NK-92 (cell line): ENCODE data around the gene TRAF7.
"Not testable (repeated sequence)": the region's sequence is repeated elsewhere in the genome, so short reads cannot be mapped to it uniquely, and the experiment has no call there.

ENCODE experiments used
- DNase-seq: peaks from one replicate; lab custom pipeline; 2025; ENCODE audit not compliant: unreplicated experiment; lab: John Stamatoyannopoulos, UW

TRAF7 gene

DNA sequence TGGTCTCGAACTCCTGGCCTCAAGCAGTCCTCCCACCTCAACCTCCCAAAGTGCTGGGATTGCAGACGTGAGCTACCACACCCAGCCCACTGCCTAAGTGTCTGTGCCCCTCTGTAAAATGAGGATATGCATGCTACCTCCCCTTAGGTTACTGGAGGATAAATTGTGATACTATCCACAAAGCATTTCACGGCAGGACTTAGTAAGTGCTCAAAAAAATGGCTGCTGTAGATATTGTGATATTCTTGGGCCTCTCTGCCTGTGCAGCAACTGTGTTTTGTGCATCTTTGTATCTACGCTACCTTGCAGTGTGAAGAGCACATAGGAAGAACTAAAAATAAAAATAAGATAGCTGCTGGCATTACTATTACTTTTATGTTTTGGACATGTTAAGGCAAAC lies 42.7 kb downstream of the TRAF7 start:
- DNase-seq: no peak

DNA sequence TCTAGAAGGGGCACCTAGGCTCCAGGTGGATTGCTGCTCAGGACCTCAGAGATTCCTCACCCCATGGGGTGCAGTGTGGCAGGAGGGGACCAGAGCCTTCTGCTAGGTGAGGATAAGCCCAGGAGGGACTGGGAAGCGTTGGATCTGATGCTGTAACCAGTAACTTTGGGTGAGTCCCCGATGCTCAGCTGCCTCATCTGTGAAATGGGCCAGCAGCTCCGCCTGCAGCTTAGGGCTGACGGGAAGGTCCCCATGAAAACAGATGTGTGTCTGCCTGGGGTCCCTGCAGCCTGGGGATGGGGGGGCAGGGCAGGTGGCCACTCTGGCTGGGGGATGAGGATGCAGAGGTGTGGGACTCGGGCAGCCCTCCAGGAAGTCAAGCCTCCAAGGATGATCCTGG lies 43.5 kb downstream of the TRAF7 start:
- DNase-seq: no peak

DNA sequence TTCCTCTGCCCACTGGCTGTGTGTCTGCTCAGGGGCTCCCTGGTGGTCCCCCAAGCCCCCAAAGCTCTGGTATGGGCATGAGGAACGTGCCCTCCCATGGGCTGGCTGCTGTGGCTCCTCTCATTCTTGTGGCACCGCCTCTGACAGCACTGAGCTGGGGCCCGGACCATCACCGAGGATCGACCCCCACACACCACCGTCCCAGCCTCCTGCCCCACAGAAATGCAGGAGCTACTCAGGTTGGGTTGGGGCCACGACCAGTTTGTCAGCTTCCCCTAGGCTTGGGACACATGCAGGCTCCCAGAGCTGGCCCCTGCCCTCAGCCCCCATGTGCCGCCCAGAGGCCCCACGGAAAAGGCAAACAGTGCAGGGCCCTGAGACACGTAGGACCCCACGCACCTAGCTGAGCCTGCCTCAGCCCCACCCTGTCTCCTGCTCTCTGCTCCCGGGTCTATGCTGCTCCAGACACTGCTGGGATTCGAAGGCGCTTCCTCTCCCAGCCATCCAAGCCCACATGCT lies 44.1 kb downstream of the TRAF7 start:
- no peak for DNase-seq

DNA sequence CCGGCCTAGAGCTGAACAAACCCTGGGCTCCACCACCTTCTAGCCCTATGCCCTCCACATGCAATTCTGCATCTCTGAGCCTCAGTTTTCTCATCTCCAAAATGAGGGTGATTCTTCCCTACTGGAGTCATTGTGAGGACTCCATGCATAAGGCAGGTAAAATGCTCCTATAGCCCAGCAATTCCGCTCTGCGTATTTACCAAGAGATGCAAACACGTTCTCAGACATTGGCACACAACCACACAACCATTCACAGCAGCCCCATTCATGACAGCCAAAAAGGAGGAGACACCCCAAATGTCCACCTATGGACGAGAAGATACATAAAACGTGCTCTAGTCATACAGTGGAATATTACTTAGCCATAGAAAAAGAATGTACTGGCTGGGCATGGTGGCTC lies 44.7 kb downstream of the TRAF7 start:
- DNase-seq: no peak

DNA sequence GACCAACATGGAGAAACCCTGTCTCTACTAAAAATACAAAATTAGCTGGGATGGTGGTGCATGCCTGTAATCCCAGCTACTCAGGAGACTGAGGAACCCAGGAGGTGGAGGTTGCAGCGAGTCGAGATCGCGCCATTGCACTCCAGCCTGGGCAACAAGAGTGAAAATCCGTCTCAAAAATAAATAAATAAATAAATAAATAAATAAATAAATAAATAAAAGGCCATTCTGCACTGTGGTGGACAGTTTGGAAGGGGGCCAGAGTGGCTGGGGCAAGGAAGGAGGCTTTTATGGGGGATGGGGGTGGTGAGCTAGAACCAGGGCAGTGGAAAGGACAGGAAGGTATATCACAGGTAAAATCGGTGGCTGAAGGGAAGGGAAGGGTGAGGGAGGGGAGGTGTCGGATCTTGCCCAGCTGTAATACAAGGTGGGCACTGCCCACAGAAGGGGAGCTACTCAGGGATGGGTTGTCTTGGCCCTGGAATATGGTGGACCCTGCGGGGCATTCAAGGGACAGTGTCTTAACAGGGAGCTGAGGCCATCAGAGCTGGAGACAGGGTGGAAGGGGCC lies 47.6 kb downstream of the TRAF7 start:
- not testable (repeated sequence) for DNase-seq

DNA sequence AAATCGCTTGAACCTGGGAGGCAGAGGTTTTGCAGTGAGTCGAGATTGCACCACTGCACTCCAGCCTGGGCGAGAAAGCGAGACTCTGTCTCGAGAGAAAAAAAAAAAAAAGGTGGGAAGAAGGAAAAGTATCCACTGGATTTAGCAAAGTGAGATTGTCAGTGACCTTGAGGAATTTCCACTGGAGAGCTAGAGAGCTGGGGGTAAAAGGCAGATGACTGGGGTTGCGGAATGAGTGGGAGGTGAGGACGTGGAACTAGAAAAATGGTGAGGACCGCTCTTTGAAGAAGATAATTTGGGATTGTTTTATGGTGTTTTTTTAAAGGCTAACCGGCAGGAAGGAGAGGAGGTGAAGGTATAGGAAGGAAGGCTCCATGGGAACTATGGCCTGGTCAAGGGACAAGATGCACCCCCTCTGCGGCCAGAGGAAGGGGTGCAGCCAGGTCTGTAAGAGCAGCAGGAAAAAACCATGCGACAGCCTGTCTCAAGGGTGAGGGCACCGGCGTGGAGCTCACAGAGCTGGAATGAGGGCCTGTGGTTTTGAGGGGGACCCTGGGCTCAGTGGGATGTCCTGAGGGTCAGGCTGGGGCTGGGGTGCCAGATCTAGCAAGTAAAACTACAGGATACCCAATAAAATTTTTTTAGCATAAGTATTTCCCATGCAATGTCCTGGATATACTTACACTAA lies 49.0 kb downstream of the TRAF7 start:
- DNase-seq: no peak

DNA sequence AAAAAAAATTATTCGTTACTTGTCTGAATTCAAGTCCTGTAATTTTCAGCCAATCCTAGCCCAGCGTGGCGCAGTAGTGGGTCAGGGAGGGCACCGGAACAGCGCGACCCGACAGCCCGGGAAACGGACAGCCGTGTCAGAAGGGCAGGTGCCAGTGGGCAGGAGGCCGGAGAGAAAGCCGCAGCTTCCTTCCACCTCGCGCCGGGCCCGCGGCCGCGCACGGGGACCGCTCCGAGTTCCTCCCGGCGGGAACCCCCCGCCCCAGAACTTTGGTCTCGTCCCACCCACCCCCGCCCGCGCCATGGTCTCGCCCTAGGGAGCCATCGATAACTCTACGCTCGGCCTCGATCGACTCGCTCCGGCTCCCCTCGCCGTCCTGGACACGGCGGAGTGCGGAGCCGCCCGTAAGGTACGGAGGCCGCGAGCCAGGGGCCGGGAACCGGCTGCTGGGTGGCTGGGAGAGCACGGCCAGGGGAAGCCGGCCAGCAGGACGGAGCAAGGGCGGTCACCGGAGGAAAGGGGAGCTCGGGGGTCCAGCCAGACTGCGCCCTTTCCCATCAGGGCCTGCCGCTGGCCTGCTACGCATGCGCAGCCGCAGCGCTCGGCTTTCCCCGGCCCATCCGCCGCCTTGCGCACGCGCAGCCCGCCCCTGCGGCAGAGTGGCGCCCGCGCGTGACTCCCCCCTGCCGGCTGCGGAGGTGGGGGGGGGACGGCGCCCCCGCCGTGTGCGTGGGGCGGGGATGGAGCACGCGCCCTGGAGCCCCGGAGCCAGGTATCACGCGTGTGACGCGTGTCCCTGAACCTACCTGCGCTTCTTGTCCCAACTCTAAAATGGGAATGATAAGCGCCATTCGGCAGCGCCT lies 49.8 kb downstream of the TRAF7 start, which contains the start of gene MLST8:
Gene MLST8, plus strand, starts transcription at position 351 of the 863 bp plus-strand sequence. CDS start 632 bp downstream, outside the sequence.
- no peak for DNase-seq

DNA sequence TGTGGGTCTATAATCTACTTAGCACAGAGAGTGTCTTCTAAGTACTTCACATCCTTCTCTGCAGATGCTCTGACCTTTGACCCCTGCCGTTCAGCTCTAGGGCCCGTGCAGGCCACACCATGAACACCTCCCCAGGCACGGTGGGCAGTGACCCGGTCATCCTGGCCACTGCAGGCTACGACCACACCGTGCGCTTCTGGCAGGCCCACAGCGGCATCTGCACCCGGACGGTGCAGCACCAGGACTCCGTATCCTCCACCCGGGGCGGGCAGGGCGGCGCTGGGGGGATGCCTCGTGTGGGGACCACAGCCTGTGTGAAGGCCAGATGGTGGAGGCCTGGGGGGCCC lies 50.4 kb downstream of the TRAF7 start:
- no peak for DNase-seq

DNA sequence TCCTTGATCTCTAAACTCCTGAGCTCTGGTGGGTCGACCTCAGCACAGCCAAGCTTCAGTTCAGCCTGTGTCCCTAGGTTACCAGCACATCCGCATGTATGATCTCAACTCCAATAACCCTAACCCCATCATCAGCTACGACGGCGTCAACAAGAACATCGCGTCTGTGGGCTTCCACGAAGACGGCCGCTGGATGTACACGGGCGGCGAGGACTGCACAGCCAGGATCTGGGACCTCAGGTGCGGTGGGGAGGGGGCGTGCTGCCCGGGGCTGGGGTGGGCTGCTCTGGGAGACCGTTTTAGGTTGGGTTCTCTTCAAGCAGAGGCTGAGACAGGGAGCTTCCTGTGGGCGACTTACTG lies 50.8 kb downstream of the TRAF7 start:
- no peak for DNase-seq

DNA sequence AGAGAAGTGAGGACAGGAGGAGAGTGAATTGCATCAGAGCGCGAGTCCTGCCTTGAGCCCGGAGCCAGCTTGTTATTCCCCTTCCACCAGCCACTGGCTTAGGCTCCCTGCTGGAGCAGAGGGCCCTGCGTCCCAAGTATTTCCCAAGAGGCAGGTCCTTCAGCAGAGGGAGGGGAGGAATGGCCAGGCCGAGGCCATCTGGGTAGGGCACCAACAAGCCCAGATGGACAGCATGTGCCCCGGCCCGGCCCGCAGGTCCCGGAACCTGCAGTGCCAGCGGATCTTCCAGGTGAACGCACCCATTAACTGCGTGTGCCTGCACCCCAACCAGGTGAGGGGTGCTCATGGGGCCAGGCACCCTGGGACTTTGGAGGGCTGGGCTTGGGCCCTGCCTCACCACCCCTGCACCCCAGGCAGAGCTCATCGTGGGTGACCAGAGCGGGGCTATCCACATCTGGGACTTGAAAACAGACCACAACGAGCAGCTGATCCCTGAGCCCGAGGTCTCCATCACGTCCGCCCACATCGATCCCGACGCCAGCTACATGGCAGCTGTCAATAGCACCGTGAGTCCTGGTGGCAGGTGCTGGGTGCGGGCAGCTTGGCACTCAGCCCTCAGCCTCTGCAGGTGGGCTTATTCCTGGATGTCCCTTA lies 51.3 kb downstream of the TRAF7 start:
- DNase-seq: no peak

DNA sequence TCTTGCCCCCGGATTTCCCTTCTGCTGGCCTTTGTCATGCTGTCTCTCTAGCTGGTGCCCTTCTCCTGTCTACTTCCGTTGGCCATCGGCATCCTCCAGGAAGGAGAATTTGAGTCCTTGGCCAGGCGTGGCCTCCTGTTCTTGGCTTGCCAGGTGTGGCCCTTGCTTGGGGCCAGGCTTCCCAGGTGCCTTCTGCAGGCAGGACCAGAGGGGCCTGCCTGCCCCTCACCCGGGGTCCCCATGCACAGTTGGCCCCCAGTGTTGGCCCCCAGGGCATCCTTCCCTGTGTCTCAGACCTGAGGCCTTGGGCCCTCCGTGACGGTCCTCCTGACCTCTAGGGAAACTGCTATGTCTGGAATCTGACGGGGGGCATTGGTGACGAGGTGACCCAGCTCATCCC lies 52.3 kb downstream of the TRAF7 start:
- DNase-seq: no peak

DNA sequence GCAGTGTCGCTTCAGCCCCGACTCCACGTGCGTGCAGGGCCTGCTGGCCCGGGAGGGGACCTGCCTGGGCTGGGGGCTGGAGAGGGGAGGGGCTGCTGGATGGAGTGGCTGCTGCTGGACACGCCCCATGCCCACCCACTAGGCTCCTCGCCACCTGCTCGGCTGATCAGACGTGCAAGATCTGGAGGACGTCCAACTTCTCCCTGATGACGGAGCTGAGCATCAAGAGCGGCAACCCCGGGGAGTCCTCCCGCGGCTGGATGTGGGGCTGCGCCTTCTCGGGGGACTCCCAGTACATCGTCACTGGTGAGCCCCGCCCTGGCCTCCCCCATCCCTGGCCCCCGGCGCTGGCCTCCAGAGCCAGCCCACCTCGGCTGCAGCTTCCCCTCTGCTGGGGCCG lies 52.7 kb downstream of the TRAF7 start:
- DNase-seq: no peak

DNA sequence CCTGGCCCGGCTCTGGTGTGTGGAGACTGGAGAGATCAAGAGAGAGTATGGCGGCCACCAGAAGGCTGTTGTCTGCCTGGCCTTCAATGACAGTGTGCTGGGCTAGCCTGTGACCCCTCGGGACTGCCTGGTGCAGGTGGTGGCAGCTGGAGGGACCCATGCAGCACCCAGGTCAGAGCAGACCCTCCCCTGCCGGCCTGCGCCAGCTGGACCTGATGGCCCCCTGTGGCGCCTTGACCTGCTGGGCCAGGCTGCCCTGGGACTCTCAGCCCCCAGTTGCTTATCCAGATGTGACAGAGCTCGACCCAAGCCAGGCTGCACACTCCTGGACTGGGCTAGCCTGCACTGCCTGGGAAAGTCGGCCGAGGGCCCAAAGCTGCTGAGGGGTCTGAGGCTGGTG lies 53.2 kb downstream of the TRAF7 start:
- DNase-seq: no peak

DNA sequence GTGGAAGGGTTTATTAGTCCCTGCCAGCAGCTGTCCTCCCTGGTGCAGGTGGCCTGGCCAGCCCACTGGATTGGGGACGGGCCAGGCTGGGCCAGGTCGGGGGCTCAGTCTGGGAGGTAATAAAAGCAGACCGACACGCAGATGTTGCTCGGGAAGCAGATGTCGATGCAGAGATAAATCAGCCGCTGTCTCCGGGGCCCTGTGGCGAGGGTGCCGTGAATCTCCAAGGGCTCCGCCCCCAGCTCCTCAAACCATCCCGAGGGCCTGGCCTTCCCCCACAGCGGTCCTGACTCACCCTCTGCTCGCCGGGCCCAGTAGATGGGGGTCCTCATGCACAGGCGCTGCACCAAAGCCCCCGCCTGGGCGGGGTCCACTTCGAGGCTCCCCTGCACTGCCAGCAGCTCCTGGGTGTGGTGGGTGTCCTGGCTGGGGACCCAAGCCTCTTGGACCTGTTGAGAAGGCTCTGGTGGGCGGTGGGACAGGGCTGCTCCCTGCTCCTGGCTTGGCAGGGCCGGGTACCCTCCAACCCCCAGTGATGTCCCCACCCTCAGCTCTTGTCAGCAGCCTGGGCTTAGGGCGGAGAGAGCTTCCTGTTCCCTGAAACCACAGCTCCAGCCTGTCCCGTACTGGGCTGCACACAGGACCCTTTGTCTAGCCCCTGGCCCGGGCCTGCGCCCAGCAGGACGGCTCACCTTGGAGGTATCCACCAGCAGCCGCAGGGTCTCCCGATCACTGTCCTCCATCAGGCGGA lies 53.9 kb downstream of the TRAF7 start:
- DNase-seq: no peak

DNA sequence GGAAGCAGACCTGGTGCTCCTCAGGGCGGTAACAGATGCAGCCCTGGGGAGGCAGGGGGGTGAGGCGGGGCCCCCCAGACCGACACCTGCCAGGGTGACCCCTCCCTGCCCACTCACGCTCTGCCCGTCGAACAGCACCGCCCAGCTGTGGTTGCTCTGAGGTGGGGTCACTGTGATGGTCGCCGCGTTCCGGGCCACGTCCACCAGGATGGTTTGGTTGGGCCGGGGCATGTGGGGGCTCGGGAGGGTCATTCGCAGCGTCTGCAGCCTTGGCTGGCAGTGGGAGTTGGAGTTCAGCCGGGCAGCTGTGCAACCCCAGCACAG lies 54.4 kb downstream of the TRAF7 start:
- no peak for DNase-seq

DNA sequence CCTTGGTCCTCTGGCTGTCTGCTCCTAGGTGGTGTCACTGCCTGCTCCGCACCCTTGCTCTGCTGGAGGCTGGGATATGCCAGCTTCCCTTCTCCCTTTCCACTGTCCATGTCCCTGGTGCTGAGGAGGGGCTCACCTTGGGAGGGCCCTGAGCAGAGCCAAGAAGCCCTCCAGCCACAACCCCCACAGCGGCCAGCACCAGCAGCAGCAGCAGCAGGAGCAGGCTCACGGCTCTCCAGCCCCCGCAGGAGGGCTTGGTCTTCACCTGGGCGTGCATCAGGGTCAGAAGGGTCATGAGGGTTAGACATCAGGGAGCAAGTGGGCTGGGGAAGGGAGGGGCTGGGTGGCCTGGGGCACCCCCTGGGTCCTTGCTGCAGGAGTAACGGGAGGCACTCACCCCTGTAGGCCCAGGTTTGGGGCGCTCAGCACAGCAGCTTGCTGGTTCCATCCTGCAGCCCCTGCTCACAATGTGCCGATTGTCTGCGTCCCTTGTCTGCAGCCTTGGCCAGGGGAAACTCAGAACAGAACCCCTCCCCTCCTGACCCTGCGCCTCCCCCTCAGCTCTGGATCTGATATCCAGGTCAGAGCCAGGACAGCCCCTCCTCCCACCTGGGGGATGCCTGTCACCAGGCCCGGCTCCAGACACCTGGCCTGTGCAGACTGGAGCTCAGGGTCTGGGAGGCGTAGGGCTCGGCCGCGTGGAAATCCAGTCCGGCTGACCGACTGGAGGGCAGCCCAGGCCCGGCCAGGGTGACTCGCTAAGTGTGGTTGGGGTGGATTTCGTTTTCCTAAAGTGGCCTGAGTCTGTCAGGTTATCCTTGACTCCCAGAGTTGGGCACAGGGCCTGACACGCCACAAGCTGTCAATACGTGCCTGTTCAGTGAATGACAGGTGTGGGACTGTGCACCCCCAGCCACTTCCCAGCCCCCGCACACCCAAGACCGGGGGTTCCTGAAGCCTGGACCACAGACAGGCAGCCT lies 55.1 kb downstream of the TRAF7 start, which contains the start of gene BRICD5:
Gene BRICD5, minus strand, starts transcription at position 478 of the 980 bp plus-strand sequence. Its CDS starts 30 bp downstream, at position 448.
- DNase-seq: no peak

DNA sequence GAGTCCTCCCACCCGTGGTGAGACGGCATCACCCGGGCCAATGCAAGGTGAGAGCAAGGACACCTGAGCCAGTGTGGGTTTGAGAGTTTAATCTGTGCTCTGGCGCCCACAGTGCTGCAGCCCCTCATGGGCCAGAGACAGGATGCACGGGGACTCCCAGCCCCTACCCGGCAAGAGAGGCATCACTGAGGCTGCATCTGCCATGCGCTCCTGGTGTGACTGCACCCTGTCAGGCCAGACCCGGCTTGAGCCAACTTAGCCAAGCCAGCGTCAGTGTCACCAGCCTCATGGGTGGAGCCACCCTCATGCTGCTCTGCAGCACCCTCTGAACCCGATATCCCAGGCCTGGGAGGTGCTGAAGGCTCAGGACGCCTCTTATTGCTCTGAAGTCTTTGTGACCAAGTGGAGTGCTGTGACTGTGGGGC lies 56.4 kb downstream of the TRAF7 start:
- DNase-seq: no peak

DNA sequence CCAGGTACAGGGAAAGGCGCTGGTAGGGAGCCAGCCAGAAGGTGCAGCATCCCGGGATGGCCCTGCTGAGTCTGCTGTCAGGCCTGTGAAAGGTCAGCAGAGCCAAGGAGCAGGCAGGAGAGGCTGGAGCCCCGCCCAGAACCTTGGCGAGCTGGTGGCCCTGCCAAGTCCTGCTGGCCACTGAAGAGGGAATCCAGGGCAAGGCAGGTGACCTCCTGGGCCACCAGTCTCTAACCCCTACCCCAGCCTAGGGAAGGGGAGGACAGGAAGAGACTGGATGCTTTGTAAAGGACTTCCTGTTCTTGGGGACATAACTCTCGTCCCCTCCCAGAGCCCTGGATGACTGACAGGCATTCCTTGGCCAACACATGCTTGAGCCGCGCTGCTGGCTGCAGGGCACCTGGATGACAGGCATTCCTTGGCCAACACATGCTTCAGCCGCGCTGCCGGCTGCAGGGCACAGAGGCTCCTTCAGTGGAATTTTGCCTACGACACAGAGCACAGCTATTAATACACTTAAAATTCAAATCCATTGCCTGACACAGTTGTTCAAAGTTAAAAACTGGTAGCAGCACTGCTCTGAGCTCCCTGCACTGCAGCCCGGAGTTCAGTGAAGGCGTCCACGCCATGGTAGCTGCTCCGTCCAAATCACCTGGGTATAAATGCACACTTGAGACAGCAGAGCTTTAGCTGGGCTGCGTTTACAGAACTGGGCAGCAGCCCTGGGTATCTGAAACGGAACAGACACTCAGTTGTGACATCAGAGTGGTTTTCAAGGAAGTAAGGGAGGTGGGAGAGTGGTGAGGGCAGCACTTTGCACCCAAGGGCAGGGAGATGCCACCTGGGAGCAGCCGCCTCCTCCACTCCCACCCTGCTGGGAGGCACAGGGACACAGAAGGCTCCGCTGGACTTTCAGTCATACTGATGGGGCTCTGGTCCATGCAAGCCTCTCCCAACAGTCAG lies 57.1 kb downstream of the TRAF7 start:
- DNase-seq: no peak
